ENCODE data around the gene KDM4C.
"Not testable (repeated sequence)": the region's sequence is repeated elsewhere in the genome, so short reads cannot be mapped to it uniquely, and the experiment has no call there.

KDM4C gene

DNA sequence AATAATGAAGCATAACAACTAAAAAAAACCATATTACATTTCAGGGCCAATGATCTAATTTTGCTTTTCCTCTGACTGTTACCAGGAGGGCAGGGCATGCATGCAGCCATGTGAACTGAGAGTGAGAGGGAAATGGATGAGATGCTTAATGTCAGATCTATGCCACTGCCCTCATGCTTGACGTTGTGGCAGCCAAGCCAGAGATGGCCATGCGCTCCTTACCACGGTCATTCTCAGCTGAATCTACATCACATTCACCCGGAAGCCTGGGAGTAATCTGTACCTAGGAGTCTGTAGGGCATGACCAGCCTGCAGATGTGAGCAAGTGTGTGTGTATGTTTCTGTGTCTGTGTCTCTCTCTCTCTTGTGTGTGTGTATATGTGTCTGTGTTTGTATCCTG is 183.7 kb downstream of the KDM4C start:
- no peak for DNase-seq

DNA sequence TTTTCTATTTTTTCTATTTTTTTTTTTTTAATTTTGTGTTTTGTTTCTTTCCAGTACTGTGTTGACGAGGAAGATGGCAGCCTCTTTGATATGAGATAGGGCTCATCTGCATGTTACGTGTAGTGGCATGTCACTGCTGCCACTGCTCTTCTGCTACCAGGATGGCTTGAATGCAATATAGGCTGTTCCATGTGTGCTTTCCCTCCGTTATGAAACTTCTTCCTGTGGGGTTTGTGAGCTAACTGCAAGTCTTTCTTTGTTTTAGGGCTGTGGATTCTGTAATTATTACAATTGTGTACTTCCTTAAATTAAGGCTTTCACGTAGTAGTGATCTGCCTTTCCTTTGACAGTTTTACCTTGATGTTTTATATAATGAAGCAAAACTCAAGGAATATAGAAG is 184.6 kb downstream of the KDM4C start:
- no peak for DNase-seq

DNA sequence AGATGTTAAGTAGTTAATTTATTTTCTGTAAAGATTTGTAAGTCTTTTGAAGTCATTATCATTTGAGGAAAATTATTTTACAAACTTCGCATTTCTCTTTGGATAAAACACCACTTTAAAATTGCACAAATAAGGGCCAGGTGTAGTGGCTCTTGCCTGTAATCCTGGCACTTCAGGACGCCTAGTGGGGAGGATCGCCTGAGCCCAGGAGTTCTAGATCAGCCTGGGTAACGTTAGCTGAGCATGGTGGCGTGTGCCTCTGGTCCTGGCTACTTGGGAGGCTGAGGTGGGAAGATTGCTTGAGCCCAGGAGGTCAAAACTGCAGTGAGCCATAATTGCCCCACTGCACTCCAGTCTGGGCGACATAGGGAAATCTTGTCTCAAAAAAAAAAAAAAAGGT is 185.5 kb downstream of the KDM4C start:
- DNase-seq = no peak

DNA sequence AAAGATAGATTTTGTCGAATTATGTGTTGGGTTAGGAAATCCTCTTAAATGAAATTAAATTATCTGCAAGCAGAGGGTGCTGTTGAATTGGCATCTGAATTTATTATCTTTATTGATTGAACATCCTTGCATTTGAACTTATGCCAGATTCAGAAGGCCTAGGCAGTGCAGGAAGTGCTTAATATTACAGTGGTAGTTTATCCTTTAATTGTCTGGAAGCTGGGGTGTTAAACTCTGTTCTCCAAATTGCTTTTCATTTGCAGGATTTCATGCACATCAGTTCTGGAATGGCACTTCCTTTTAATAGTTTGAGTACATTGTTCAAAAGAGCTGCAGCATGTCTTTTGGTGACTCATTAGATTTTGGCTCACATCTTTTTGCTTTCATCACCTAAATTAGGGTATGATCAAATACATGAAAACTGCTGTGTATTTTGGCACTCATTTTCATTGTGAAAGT is 186.3 kb downstream of the KDM4C start:
- no peak for DNase-seq

DNA sequence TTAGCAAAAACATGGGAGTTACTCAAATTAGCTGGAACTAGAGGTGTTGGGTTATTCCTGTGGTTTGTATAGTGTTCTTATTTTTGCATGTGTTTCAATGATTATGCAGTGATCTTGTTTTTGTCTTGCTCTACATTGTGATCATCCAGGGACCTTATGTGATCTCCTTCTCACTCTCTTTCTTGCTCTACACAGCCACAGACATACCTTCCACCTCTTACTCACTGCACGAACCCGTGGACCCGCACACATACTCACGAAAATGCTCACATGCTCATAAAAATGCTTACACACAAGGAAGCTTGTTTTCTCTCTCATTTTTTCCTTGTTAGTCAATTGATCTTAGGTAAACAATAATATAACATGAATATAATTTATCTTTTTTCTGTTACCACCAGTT is 187.1 kb downstream of the KDM4C start:
- no peak for DNase-seq

DNA sequence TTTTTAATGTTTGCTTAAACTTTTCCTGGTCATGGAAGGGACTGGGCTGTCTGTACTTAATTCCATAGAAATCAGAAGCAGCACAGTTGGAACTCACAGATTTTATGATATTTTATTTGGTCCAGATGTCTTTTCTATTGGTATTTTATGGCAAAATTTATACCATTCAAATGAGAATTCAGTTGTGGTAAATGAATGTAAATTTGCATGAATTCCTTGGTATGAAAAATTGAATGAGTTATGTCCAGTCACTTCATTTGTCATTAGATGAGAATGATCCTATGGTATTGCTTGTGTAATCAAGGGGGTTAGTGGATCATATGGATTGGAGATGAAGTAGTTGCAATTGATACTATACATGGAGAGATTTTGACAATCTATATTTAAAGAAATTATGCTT is 188.0 kb downstream of the KDM4C start:
- DNase-seq = no peak

DNA sequence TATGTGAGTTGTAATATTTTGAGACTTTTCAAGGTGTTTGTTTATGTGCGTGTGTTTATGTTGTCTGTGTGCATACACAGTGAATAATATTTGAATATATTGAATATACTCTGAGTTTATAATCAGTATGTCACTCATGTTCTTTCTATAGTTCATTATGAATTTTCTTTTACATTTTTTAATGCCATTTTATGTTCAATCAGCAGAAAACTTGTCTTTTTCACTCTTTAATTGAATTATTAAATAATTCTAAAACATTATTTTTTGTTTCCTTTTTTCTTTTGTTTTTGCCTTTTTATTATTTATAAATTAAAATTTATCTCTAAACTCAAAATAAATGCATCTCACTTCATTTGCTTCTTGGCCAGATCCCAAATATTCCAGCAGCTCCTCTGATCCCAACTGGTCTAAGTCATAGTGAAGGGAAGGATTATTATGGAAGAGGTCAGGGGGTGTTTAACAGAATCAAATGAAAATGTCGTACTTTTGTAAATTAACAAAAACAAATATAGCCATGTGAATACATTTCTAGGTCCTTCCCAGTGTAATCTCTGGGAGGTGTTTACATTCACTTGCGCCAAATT is 188.9 kb downstream of the KDM4C start:
- no peak for DNase-seq

DNA sequence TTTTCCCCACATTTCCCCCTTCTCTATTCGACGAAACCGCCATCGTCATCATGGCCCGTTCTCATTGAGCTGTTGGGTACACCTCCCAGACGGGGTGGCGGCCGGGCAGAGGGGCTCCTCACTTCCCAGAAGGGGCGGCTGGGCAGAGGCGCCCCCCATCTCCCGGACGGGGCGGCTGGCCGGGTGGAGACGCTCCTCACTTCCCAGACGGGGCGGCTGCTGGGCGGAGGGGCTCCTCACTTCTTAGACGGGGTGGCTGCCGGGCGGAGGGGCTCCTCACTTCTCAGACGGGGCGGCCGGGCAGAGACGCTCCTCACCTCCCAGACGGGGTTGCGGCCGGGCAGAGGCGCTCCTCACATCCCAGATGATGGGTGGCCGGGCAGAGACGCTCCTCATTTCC is 191.1 kb downstream of the KDM4C start:
- not testable (repeated sequence) for DNase-seq

DNA sequence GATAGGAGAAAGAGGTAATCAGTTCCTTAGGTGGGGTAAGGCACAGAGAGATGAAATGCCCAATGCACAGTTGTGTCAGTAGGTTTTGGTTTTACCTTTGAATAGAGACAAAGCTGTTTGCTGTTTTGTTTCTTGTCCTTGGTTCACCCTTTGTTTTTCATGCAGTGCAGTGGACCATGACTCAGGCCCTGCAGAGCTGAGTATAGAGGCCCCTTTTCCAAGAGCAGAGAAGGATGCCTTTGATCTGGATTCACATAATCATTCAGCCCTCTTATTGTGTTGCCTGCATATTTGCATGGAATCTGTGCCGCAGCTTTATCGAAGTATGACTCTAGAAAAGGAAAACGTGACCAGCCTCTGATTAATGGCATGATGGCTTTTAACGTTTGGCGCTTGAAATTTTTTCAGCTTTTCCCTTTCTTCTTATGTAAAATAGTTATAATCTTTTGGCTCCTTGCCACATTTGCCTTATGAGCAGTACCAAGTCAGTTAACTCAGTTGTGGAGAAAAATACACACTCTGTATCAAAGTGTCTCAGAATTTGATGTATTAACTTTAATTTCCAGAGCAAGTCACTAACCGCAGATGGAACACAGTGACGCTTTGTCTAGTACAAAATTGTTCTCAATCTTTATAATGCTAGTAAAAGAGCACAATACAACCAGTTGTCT is 197.6 kb downstream of the KDM4C start:
- DNase-seq = no peak

DNA sequence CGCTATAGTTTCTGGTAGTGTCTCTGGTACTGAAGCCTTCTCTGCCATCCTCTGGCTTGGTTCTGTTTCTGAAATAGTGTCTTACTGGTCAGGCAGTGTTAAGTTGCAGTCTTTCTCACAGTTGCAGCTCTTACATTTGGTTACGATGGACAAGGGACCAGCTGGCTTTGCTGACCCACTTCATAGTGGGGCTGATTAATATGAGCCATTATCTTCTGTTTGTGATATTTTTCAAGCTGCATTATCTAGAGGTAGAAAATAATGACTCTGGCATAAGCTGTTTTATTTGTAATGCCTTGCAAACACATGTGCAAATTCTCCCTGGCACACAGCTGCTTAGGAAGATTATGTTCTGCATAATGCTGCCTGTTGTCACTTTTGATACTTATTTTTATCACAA is 199.1 kb downstream of the KDM4C start:
- no peak for DNase-seq

DNA sequence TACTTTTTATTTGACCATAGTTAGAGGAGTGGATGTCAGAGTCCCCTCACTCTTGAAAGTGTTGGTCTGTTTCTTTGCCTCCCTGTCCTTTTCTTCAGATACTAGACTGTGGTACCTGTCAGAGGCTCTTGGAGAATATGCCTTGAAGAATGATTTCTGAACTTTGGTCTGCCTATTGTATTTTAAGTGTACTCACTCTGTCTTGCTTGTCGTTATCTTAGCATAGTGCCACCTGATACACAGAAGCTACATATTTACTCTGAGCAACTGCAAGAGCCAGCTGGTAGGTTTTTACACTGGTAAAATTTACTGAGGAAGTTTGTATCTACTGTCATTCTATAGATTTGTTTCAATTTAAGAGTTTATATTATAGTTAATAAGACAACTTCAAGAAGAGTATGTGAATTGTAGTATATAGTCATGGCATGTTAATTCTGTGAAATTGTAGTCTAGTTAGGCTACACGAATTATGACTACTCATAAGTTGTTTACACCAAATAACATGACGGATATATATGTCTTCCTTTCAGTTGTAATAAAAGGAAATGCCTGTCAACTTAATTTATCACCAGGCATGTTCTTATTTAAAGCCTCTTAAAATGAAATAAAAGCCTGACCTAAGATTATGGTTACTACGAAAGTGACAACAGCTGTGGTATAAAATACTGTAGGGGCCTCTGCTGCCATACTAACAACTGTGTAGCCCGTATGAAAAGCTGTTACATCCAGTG is 201.7 kb downstream of the KDM4C start:
- no peak for DNase-seq

DNA sequence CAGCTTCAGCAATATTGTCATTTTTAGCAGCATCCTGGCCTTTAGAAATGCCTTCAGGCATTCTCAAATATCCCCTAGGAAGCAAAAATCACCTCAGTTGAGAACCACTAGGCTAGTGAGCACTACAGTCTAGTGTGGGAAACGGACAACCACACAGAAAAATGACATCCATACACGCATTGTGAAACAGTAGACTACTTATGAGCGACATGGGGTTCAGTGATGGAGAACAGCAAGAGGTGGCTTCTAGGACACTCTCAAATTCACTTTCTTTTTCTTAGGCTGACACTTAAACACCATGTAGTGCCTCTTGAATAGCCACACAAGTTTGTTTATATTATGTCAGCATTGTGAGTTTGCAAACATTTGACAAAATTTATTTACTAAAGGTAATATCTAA is 203.0 kb downstream of the KDM4C start:
- no peak for DNase-seq

DNA sequence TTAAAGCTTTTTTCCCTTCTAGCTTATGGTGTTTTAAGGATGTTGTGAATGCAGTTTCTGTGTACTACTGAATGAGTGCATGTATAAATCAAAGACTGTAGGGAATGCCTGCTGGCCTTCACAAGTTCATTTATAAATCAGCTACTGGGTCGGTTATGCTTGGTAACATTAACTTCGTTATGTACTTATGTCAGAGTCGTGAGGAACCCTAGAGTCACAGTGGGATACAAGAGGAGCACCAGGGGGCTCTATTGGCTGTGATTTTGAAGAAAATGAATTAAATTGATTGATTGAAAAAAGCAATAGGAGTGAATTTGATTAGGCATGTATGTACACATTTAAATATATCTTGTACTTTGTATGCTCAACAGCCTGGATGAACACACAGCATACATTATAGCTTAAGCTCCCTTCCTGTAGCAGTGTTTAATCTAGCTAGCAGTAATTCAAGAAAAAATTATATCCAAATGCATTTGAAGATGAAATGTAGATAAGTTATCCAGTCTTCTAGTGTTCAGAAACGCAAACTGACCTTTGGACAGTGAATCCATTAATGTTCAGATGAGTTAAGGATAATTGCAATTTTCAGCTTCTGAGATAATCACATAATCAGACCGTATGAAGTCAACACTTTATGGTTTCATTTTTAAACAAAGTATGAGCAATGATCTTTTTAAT is 204.2 kb downstream of the KDM4C start:
- no peak for DNase-seq

DNA sequence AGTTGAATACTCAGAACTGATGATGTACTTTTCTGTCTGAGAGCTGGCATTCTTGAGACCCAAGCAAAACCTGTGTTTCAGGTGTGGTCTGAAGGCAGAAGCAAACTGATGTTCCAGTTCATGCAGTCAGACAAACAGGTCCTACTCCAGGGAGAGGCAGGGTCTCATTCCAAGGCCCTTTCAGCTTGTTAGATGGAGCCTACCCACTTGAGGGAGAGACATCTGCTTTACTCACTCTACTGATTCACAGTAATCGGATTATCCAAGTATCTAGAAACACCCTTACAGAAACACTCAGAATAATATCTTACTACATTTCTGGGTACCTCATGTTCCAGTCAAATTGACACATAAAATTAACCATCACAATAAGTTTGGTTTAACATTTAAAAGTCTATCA is 207.8 kb downstream of the KDM4C start:
- DNase-seq = no peak

DNA sequence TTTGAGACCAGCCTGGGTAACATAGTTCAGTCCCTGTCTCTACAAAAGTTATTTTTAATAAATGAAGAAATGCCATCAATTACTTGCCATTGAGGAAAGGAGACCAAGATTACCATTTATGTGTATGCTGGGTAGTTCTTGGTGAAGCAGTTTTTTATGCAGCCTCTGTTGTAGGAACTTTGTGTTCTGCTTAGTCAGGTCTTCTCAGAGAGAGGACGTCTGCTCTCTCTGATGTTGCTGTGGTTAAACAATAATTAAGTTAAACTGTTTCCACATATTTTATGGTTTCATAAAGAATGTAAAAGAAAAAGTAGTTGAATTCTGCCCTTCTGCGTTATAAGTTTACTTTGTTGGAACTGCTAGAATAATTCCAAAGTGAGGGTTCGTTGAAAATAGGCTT is 210.5 kb downstream of the KDM4C start:
- no peak for DNase-seq

DNA sequence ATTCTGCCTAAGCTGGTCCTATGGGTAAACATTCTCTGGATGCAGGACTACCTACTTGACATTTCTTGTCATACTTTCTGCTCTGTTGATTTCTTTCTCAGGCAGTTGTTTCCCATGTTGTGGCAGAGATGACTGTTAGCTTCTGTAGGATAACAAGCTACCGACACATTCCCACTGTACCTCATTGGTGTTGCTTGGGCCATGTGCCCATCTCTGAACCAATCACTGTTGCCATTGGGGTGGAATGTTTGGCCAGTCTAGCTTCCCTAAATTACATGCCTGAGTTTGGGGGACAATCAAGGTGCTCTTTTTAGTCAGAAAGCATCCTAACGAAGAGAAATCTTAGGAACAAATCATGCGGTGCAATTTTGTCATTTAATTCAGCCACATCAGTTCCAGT is 212.0 kb downstream of the KDM4C start:
- DNase-seq = no peak

DNA sequence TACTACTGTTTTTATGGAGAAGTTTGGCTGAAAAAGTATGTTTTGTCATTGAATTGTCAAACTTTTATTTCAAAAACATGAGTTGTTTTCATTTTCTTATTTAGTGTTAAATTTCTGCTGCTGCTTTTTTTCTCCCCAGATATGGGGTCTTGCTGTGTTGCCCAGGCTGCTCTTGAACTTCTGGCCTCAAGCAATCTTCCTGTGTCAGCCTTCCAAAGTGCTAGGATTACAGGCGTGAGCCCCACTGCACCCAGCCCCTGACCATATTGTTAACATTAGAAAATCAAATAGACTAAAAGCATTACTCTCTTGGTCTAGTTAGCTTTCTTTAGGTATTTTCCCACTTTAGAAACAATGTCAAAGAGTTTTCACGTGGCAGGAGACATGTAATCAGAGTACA is 215.3 kb downstream of the KDM4C start:
- no peak for DNase-seq

DNA sequence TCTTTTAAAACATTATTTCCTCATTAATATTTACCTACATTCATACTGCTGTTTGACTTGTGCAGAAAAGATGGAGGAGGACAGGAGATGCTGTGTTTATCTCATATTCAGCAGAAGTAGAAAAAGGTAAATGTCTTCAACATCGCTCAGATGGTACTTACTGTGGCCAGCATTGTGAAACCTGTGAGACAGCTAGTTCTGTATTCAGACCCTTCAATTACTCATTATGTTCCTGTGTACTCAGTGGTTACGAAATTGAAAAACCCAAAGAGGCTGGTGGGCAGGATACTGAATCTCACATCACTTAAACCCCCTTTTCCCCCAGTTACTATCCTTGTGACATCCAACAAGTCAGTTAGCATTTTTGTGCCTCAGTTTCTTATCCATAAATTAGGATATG is 216.0 kb downstream of the KDM4C start:
- no peak for DNase-seq

DNA sequence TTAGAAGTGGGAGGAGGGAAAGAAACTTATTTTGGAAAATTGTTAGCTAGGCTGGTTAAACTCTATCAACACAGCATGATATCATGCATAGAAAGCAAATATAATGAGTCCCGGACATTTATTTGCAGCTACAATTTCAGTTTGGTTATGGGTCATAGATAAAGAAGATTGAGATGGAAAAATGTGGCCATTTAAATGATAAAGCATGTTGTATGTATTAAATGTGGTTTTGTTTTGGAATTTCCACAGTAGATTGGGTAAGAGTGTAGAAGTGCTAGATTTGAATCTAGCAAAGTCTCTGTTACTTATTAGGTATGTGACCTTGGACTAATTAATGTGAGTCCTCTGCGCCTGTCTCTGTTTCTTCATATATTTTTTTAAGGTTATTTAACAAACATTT is 217.4 kb downstream of the KDM4C start:
- DNase-seq = no peak

DNA sequence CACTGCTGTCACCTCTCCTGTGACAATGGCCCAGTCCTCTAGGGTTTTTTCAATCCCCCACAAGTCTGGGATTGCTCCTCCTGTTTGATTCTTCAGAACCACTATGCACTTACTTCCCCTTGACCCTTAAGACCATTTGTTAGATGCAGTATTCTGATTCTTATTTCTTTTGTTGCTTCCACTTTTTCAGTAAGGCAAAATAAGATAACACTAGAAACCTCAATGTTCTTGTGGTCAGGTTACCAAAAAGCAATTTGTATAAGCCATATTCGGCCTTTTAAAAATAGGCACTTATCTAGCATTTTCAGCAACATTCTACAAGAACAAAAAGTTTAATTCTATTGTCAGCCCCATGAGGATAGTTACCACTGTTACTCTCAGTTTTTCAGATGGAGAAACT is 220.0 kb downstream of the KDM4C start:
- no peak for DNase-seq

DNA sequence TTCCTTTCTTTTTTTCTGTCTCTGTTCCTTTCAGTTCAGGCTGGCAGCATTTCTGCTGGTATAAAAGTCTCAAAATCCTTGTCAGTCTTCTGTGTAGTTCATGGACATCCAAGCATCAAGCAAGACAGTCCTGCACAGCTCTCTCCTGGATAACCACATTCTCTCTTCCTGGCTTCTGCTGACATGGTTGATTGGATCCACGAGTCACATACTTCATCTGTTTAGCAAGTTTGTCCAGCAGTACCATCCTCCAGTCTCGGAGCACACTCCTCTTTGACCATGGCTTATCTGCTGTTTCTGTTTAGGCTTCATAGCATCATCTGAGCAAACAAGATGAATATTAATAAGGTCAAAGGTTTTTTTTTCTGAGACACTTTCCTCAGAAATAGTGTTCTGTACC is 220.8 kb downstream of the KDM4C start:
- no peak for DNase-seq

DNA sequence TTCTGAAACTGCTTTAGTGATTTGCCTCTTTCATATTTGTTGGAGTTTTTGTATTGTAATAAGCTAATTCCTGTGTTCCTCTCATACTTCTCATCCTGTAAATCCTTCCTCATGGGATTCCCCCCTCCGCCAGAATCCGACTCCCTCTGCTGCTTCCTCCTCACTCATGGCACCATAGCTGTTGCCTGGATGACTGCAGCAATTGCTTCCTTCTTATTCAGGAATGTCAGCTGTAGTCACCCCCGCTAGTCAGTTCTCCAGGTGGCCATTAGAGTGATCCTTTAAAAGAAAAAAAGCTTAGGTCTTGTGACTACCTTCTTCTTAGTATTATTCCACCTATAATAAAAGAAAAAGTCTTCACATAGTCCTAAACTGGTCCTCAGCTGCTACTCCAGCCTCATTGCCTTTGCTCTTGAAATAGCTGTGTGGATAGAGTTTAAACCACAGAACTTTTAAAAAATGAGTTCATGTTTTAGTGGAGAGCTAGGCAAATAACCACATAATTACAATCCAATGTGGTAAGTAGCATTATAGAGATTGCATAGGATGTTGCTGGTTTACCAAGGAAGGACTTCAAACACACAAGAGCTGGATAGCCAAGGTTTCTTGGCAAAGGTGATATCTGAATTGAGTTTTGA is 227.3 kb downstream of the KDM4C start:
- DNase-seq = no peak

DNA sequence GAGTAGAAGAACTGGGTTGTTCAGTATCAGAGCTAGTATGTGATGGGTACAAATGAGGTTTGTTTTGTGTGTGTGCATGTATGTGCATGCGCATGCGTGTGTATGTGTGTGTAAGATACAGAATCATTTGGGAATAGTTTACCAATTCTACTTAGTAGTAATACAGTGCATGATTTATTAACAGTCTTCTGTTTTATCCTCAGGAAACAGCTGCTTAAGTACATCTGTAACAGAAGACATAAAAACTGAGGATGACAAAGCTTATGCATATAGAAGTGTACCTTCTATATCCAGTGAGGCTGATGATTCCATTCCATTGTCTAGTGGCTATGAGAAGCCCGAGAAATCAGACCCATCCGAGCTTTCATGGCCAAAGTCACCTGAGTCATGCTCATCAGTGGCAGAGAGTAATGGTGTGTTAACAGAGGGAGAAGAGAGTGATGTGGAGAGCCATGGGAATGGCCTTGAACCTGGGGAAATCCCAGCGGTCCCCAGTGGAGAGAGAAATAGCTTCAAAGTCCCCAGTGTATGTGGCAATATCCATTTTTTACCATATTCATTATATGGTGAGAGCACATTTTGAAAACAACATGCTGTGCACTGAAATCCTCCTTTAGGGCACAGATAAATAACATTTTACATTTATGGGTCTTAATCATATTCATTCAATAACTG is 228.5 kb downstream of the KDM4C start:
- DNase-seq = no peak

Measured in activated gamma-delta T cell treated with Interleukin-2 at 50 U/mL for 16 hours (primary cell).